DND-41 (cell line): ENCODE results near the gene SH2D3A.

Experiments used
- ATAC-seq: fragments of 200-7000 bp; cut with Tn5 transposase; 3 replicates; pipeline ENCODE4 v1.9.1; 2021; ENCODE audit warnings: low read depth; ENCODE audit not compliant: insufficient read depth
- DNase-seq: peaks from one replicate; pipeline ENCODE4 v3.0.0-alpha.2; 2020
- H2AFZ ChIP-seq: 2 replicates; pipeline ENCODE4 v1.6.0; 2012; ENCODE audit warnings: low read depth, low read length
- H3K27ac ChIP-seq: 2 replicates; pipeline ENCODE4 v1.5.1; 2012; ENCODE audit warnings: low read length, inconsistent platforms
- H3K27me3 ChIP-seq: fragments of 200-600 bp; sonication (generic); 2 replicates; pipeline ENCODE4 v1.6.0; 2012; ENCODE audit warnings: low read length, mild to moderate bottlenecking, inconsistent platforms; ENCODE audit not compliant: insufficient read depth, poor library complexity
- H3K36me3 ChIP-seq: 2 replicates; pipeline ENCODE4 v1.5.1; 2012; ENCODE audit warnings: low read length, inconsistent platforms; ENCODE audit not compliant: insufficient read depth
- H3K4me1 ChIP-seq: 2 replicates; pipeline ENCODE4 v1.5.1; 2012; ENCODE audit warnings: mild to moderate bottlenecking, low read length; ENCODE audit not compliant: insufficient read depth
- H3K4me2 ChIP-seq: 2 replicates; pipeline ENCODE4 v1.6.0; 2012; ENCODE audit warnings: mild to moderate bottlenecking, moderate library complexity, low read length, inconsistent platforms; ENCODE audit not compliant: insufficient read depth
- H3K4me3 ChIP-seq, 2 experiments: fragments of 200-600 bp in 1 of 2; shearing (Covaris generic) in 1 of 2; 2 replicates each; pipeline ENCODE4 v1.5.1; 2012 to 2016; ENCODE audit warnings: inconsistent platforms in 2 of 2, low read length in 2 of 2, mild to moderate bottlenecking in 2 of 2, low read depth in 1 of 2, moderate library complexity in 1 of 2
- H3K79me2 ChIP-seq: 2 replicates; pipeline ENCODE4 v1.6.0; 2012; ENCODE audit warnings: low read length, inconsistent platforms; ENCODE audit not compliant: insufficient read depth
- H3K9ac ChIP-seq: 2 replicates; pipeline ENCODE4 v1.6.0; 2012; ENCODE audit warnings: low read depth, mild to moderate bottlenecking, inconsistent platforms, low read length, moderate library complexity
- H3K9me3 ChIP-seq: 2 replicates; pipeline ENCODE4 v1.5.1; 2012; ENCODE audit warnings: low read length, moderate library complexity, mild to moderate bottlenecking, inconsistent platforms; ENCODE audit not compliant: insufficient read depth, severe bottlenecking
- H4K20me1 ChIP-seq: 2 replicates; pipeline ENCODE4 v1.6.0; 2012; ENCODE audit warnings: low read length; ENCODE audit not compliant: insufficient read depth
- CTCF ChIP-seq: IDR thresholded peaks from 2 replicates; pipeline ENCODE4 v1.5.1; 2012; ENCODE audit warnings: borderline replicate concordance, low read length, moderate library complexity, mild to moderate bottlenecking; ENCODE audit not compliant: poor library complexity, severe bottlenecking; ENCODE audit errors: extremely low read depth
- EZH2 ChIP-seq: IDR thresholded peaks from 3 replicates; pipeline ENCODE4 v1.6.1; 2012; ENCODE audit warnings: borderline replicate concordance, low read depth, mild to moderate bottlenecking, moderate library complexity, low read length, inconsistent platforms; ENCODE audit not compliant: severe bottlenecking

The SH2D3A gene

DNA sequence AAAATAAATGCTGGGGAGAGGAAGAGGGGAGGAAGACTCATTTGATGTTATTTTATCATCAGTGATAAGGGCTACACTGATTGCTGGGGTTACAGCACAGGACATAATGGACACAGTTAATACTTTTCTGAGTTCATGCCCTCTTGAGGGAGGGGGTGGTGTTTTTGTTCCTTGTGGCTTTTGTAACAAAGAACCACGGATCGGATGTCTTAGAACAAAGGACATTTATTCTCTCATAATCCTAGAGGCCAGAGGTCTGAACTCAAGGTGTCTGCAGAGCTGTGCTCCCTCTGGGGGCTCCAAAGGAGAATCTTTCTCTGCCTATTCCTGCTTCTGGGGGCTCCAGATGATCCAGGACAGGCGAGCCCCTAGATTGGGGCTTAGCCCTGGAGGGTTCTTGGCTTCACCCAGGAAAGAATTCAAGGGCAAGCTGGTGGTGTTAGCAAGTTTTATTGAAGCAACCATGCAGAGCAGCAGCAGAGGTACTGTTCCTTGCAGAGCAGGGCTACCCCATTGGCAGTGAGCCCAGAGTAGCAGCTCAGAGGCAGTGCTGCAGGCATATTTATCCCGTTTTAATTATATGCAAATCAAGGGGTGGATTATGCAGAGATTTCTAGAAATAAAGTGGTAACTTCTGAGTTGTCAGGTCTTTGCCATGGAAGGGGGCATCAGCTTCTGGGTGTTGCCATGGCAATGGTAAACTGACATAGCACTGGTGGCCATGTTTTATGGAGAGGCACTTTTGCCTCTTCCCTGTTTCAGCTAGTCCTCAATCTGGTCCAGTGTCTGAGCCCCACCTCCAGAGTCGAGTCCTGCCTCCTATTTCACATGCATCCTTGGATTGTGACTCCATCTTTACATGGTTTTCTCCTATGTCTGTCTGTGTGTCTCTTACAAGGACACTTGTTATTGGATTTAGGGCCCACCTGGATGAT is 23.2 kb upstream of the SH2D3A start:
- no peak for ATAC-seq

DNA sequence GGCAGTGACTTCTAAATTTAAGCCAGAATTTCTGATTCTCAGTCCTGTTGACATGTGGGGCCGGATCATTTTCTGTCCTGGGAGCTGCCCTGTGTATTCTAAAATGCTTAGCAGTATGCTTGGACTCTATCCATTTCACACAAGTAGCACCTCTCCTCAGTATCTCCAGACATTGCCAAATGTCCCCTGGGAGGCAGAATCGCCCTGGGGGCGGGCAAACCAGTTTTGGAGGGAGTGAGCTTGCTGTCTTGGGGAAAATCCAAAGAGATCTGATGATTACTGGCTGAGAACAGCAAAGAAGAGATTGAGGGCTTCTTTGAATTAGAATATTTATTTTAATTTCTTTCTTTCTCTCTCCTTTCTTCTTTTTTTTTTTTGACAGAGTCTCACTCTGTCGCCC is 21.7 kb upstream of the SH2D3A start:
- peaks cover 4% of the 10 kb centered on the region for H3K9me3 ChIP-seq
- ATAC-seq (no peak), DNase-seq (no peak)
- H3K4me3 ChIP-seq = no peak overlapping the region
- H3K79me2 ChIP-seq = peaks cover 81% of the 10 kb centered on the region
- no peak overlapping the region for H2AFZ ChIP-seq
- no peak for TF ChIP-seq CTCF
- no peak for TF ChIP-seq EZH2
- no peak overlapping the region for H3K9ac ChIP-seq
- no peak overlapping the region for H3K4me2 ChIP-seq
- peaks cover 28% of the 10 kb centered on the region for H3K36me3 ChIP-seq
- H4K20me1 ChIP-seq = peaks cover 3% of the 10 kb centered on the region; the same call in 1 of the 2 replicates
- H3K27ac ChIP-seq = no peak overlapping the region
- H3K27me3 ChIP-seq = no peaks in the 10 kb centered on the region
- no peaks in the 10 kb centered on the region for H3K4me1 ChIP-seq

More for the DNA sequence above, 23.2 kb upstream of the SH2D3A start:
- peaks cover 30% of the 10 kb centered on the region for H3K36me3 ChIP-seq
- H2AFZ ChIP-seq = no peak overlapping the region
- peaks cover 83% of the 10 kb centered on the region for H3K79me2 ChIP-seq
- no peaks in the 10 kb centered on the region for H3K4me1 ChIP-seq
- DNase-seq = no peak
- no peak overlapping the region for H3K4me2 ChIP-seq
- no peak for TF ChIP-seq CTCF
- TF ChIP-seq EZH2 = no peak
- no peak overlapping the region for H3K27ac ChIP-seq
- no peak overlapping the region for H3K9ac ChIP-seq
- no peak overlapping the region for H3K4me3 ChIP-seq
- peaks cover 4% of the 10 kb centered on the region for H3K9me3 ChIP-seq
- peaks cover 3% of the 10 kb centered on the region; the same call in 1 of the 2 replicates for H4K20me1 ChIP-seq
- no peaks in the 10 kb centered on the region for H3K27me3 ChIP-seq

DNA sequence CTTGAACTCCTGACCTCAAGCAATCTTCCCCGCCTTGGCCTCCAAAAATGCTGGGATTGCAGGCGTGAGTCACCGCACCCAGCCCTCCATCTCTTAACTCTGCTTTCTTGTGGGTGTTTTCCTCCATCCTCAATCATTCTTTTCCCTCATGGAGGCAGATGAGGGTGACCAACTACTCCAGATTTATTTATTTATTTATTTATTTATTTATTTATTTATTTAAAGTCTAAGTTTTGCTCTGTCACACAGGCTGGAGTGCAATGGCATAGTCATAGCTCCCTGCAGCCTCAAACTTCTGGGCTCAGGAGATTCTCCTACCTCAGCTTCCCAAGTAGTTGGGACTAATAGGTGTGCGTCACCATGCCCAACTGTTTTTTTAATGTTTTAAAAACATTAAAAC is 20.2 kb upstream of the SH2D3A start:
- no peak for DNase-seq
- TF ChIP-seq EZH2 = no peak
- TF ChIP-seq CTCF = no peak

More for the DNA sequence above, 20.2 kb upstream of the SH2D3A start:
- ATAC-seq = no peak
- Histone ChIP-seq H3K27ac (no peak overlapping the region), H3K9ac (no peak overlapping the region), H3K27me3 (no peaks in the 10 kb centered on the region), H3K9me3 (peaks cover 4% of the 10 kb centered on the region), H3K79me2 (peaks cover 82% of the 10 kb centered on the region), H3K4me2 (no peak overlapping the region), H3K4me3 (no peak overlapping the region), H4K20me1 (no peaks in the 10 kb centered on the region; the same call in 1 of the 2 replicates), H3K4me1 (no peaks in the 10 kb centered on the region), H2AFZ (no peak overlapping the region), H3K36me3 (peaks cover 24% of the 10 kb centered on the region)
